Activated naive CD8-positive, alpha-beta T cell treated with anti-CD3 and anti-CD28 coated beads for 36 hours (primary cell): Measurements from ENCODE around the gene NPLOC4. TPM values are rescaled to one million over a fixed set of nuclear protein-coding genes. Genes with fewer than 3 reads are reported as not detected.
A peak's percentile ranks its signal among the peaks of the same experiment; 100 is the strongest.

Source experiments
- DNase-seq: peaks from one replicate; pipeline ENCODE4 v3.0.0; 2021
- H3K27ac Mint-ChIP-seq: one replicate; pipeline ENCODE4 v1.8.0; 2022; ENCODE audit warnings: mild to moderate bottlenecking, moderate library complexity, mixed read lengths
- H3K27me3 Mint-ChIP-seq: one replicate; pipeline ENCODE4 v1.8.0; 2022; ENCODE audit warnings: mild to moderate bottlenecking, mixed read lengths
- H3K36me3 Mint-ChIP-seq: one replicate; pipeline ENCODE4 v1.8.0; 2021; ENCODE audit warnings: mild to moderate bottlenecking, mixed read lengths
- H3K4me1 Mint-ChIP-seq: one replicate; pipeline ENCODE4 v1.8.0; 2021; ENCODE audit warnings: mixed read lengths
- H3K4me3 Mint-ChIP-seq: one replicate; pipeline ENCODE4 v1.8.0; 2022; ENCODE audit warnings: mild to moderate bottlenecking, moderate library complexity, mixed read lengths
- H3K9me3 Mint-ChIP-seq: one replicate; pipeline ENCODE4 v1.8.0; 2022; ENCODE audit warnings: mixed read lengths
- total RNA-seq, 2 experiments: library from RNA; stranded (reverse); gene quantifications; one replicate each; pipeline ENCODE4 v1.2.3, GENCODE V29; 2021

NPLOC4 gene
- total RNA-seq, 2 experiments from 2014 or later, result 103 TPM

- no peak overlapping the region for H3K27ac Mint-ChIP-seq
These were observed 78.8 kb downstream of the NPLOC4 start for GRCh38 chr17:81558115-81558468.

GRCh38 chr17:81557276-81558114 is 79.4 kb downstream of the NPLOC4 start:
- no peaks in the 10 kb centered on the region for H3K9me3 Mint-ChIP-seq
- H3K4me1 Mint-ChIP-seq, result peaks cover 15% of the 10 kb centered on the region
- H3K36me3 Mint-ChIP-seq, result peaks cover 14% of the 10 kb centered on the region
- no peak for DNase-seq
- no peaks in the 10 kb centered on the region for H3K27me3 Mint-ChIP-seq
- no peak overlapping the region for H3K4me3 Mint-ChIP-seq
- no peak overlapping the region for H3K27ac Mint-ChIP-seq

More at GRCh38 chr17:81558115-81558468, 78.8 kb downstream of the NPLOC4 start:
- Mint-ChIP-seq H3K27me3 (no peaks in the 10 kb centered on the region), H3K9me3 (no peaks in the 10 kb centered on the region), H3K4me3 (no peak overlapping the region), H3K4me1 (peaks cover 15% of the 10 kb centered on the region), H3K36me3 (peaks cover 17% of the 10 kb centered on the region)
- DNase-seq, result no peak

GRCh38 chr17:81556863-81557262 is 80.0 kb downstream of the NPLOC4 start:
- no peak for DNase-seq
- no peak overlapping the region for H3K4me3 Mint-ChIP-seq
- no peaks in the 10 kb centered on the region for H3K27me3 Mint-ChIP-seq
- peaks cover 15% of the 10 kb centered on the region for H3K4me1 Mint-ChIP-seq
- H3K27ac Mint-ChIP-seq, result no peak overlapping the region
- no peaks in the 10 kb centered on the region for H3K9me3 Mint-ChIP-seq
- peaks cover 14% of the 10 kb centered on the region for H3K36me3 Mint-ChIP-seq

GRCh38 chr17:81556175-81556691 is 80.7 kb downstream of the NPLOC4 start:
- Mint-ChIP-seq H3K27ac (no peak overlapping the region), H3K4me1 (peaks cover 19% of the 10 kb centered on the region), H3K4me3 (no peak overlapping the region), H3K27me3 (no peaks in the 10 kb centered on the region), H3K36me3 (peaks cover 17% of the 10 kb centered on the region), H3K9me3 (no peaks in the 10 kb centered on the region)
- no peak for DNase-seq

GRCh38 chr17:81553616-81554181 is 83.2 kb downstream of the NPLOC4 start:
- H3K36me3 Mint-ChIP-seq, result peaks cover 24% of the 10 kb centered on the region
- peaks cover 30% of the 10 kb centered on the region for H3K4me1 Mint-ChIP-seq
- DNase-seq, result peak; percentile 28
- no peaks in the 10 kb centered on the region for H3K27me3 Mint-ChIP-seq
- H3K9me3 Mint-ChIP-seq, result no peaks in the 10 kb centered on the region
- H3K27ac Mint-ChIP-seq, result peak overlapping the region; percentile 92
- H3K4me3 Mint-ChIP-seq, result peak overlapping the region; percentile 90

- Mint-ChIP-seq H3K27ac (peak overlapping the region; percentile 92), H3K27me3 (no peaks in the 10 kb centered on the region), H3K9me3 (no peaks in the 10 kb centered on the region), H3K36me3 (peaks cover 21% of the 10 kb centered on the region), H3K4me1 (peaks cover 30% of the 10 kb centered on the region), H3K4me3 (peak overlapping the region; percentile 90)
- DNase-seq, result peak; percentile 76
These were observed 83.8 kb downstream of the NPLOC4 start for GRCh38 chr17:81553018-81553615.

GRCh38 chr17:81552244-81553017 is 84.5 kb downstream of the NPLOC4 start, which contains the start of gene FAAP100:
FAAP100 (minus strand) TSS chr17:81552353; CDS start chr17:81552330, 23 bp downstream.
- no peaks in the 10 kb centered on the region for H3K9me3 Mint-ChIP-seq
- peaks cover 21% of the 10 kb centered on the region for H3K36me3 Mint-ChIP-seq
- peak within 1 kb of the TSS; percentile 92 for H3K27ac Mint-ChIP-seq
- peaks cover 30% of the 10 kb centered on the region for H3K4me1 Mint-ChIP-seq
- no peaks in the 10 kb centered on the region for H3K27me3 Mint-ChIP-seq
- peak within 1 kb of the TSS; percentile 91 for H3K4me3 Mint-ChIP-seq
- DNase-seq, result peak; percentile 92

- Mint-ChIP-seq H3K4me1 (peaks cover 30% of the 10 kb centered on the region), H3K36me3 (peaks cover 21% of the 10 kb centered on the region)
These were observed 85.3 kb downstream of the NPLOC4 start for GRCh38 chr17:81551458-81552243.

GRCh38 chr17:81550830-81551457 is 86.0 kb downstream of the NPLOC4 start:
- Mint-ChIP-seq H3K27me3 (no peaks in the 10 kb centered on the region), H3K36me3 (peaks cover 23% of the 10 kb centered on the region), H3K9me3 (no peaks in the 10 kb centered on the region), H3K4me1 (peaks cover 30% of the 10 kb centered on the region), H3K4me3 (peak overlapping the region; percentile 91), H3K27ac (peak overlapping the region; percentile 80)
- no peak for DNase-seq

More at GRCh38 chr17:81551458-81552243, 85.3 kb downstream of the NPLOC4 start:
- Mint-ChIP-seq H3K9me3 (no peaks in the 10 kb centered on the region), H3K4me3 (peak overlapping the region; percentile 91), H3K27ac (peak overlapping the region; percentile 80), H3K27me3 (no peaks in the 10 kb centered on the region)
- DNase-seq, result peak; percentile 21

- DNase-seq, result no peak
- no peaks in the 10 kb centered on the region for H3K9me3 Mint-ChIP-seq
- peaks cover 23% of the 10 kb centered on the region for H3K36me3 Mint-ChIP-seq
- no peaks in the 10 kb centered on the region for H3K27me3 Mint-ChIP-seq
- peak overlapping the region; percentile 8 for H3K27ac Mint-ChIP-seq
- H3K4me3 Mint-ChIP-seq, result peak overlapping the region; percentile 56
- H3K4me1 Mint-ChIP-seq, result peaks cover 30% of the 10 kb centered on the region
These were observed 86.6 kb downstream of the NPLOC4 start for GRCh38 chr17:81550285-81550684.

- no peak for DNase-seq
- H3K27ac Mint-ChIP-seq, result peak overlapping the region; percentile 8
- H3K36me3 Mint-ChIP-seq, result peaks cover 23% of the 10 kb centered on the region
- peaks cover 30% of the 10 kb centered on the region for H3K4me1 Mint-ChIP-seq
- H3K9me3 Mint-ChIP-seq, result no peaks in the 10 kb centered on the region
- no peaks in the 10 kb centered on the region for H3K27me3 Mint-ChIP-seq
- H3K4me3 Mint-ChIP-seq, result peak overlapping the region; percentile 56
These were observed 87.1 kb downstream of the NPLOC4 start for GRCh38 chr17:81549826-81550225.

GRCh38 chr17:81549031-81549557 is 87.8 kb downstream of the NPLOC4 start:
- Mint-ChIP-seq H3K27me3 (no peaks in the 10 kb centered on the region), H3K9me3 (no peaks in the 10 kb centered on the region), H3K27ac (no peak overlapping the region), H3K4me1 (peaks cover 25% of the 10 kb centered on the region), H3K4me3 (no peak overlapping the region), H3K36me3 (peaks cover 23% of the 10 kb centered on the region)
- DNase-seq, result no peak

GRCh38 chr17:81547614-81547982 is 89.3 kb downstream of the NPLOC4 start:
- Mint-ChIP-seq H3K27ac (no peak overlapping the region), H3K4me1 (peaks cover 17% of the 10 kb centered on the region), H3K36me3 (peaks cover 20% of the 10 kb centered on the region), H3K27me3 (no peaks in the 10 kb centered on the region), H3K9me3 (no peaks in the 10 kb centered on the region), H3K4me3 (no peak overlapping the region)
- DNase-seq, result no peak
